Common myeloid progenitor, CD34-positive (primary cell): ENCODE data around the gene TMOD2.

Experiments used
- CTCF ChIA-PET: fragments of 350-600 bp; sonication (Branson Sonifier 250); formaldehyde crosslinking; loops from one replicate; lab custom pipeline; 2021; ENCODE audit warnings: antibody characterized with exemption; lab: Charles Lee
- POLR2A ChIA-PET: fragments of 350-600 bp; sonication (Branson Sonifier 250); formaldehyde crosslinking; loops from one replicate; lab custom pipeline; 2021; ENCODE audit warnings: antibody characterized with exemption; lab: Charles Lee
- DNase-seq, 3 donors: peaks; one replicate each; pipeline versions ENCODE4 v3.0.0 to v3.0.0-alpha.2; 2013
- H3K27ac ChIP-seq, 2 experiments: 1 replicate in 1 of 2; 2 replicates in 1 of 2; pipeline ENCODE4 v1.7.0; 2013; ENCODE audit warnings: inconsistent platforms in 2 of 2, low read length in 2 of 2, mild to moderate bottlenecking in 2 of 2, low read depth in 1 of 2, moderate library complexity in 1 of 2; ENCODE audit not compliant: severe bottlenecking in 2 of 2, insufficient read depth in 1 of 2, poor library complexity in 1 of 2
- H3K27me3 ChIP-seq, 5 experiments: replicated peaks in 2 of 5; 1 replicate in 3 of 5; 2 replicates in 2 of 5; pipeline versions ENCODE4 v1.6.1 to v1.7.0; 2013; ENCODE audit warnings: low read length in 4 of 5, mild to moderate bottlenecking in 2 of 5, moderate library complexity in 2 of 5, inconsistent platforms in 1 of 5; ENCODE audit not compliant: insufficient read depth in 5 of 5, control insufficient read depth in 4 of 5
- H3K36me3 ChIP-seq, 4 experiments: 1 replicate in 2 of 4; 2 replicates in 2 of 4; pipeline versions ENCODE4 v1.6.1 to v1.7.0; 2013; ENCODE audit warnings: low read length in 3 of 4, control low read depth in 1 of 4, mild to moderate bottlenecking in 1 of 4; ENCODE audit not compliant: control insufficient read depth in 4 of 4, insufficient read depth in 4 of 4
- H3K4me1 ChIP-seq, 4 experiments: 1 replicate in 3 of 4; 2 replicates in 1 of 4; pipeline versions ENCODE4 v1.6.1 to v1.7.1; 2013; ENCODE audit warnings: low read length in 3 of 4, mild to moderate bottlenecking in 3 of 4, control low read depth in 1 of 4, inconsistent platforms in 1 of 4, moderate library complexity in 1 of 4; ENCODE audit not compliant: control insufficient read depth in 4 of 4, insufficient read depth in 4 of 4; ENCODE audit errors: control extremely low read depth in 1 of 4
- H3K4me3 ChIP-seq, 7 experiments: 1 replicate in 4 of 7; 2 replicates in 3 of 7; pipeline versions ENCODE4 v1.5.1 to v1.7.0; 2013; ENCODE audit warnings: mild to moderate bottlenecking in 7 of 7, low read length in 6 of 7, moderate library complexity in 6 of 7, inconsistent platforms in 2 of 7, low read depth in 2 of 7, control low read depth in 1 of 7; ENCODE audit not compliant: insufficient read depth in 4 of 7, control insufficient read depth in 1 of 7; ENCODE audit errors: extremely low read depth in 1 of 7
- H3K9me3 ChIP-seq, 5 experiments: 1 replicate in 4 of 5; 2 replicates in 1 of 5; pipeline versions ENCODE4 v1.6.1 to v1.7.1; 2013; ENCODE audit warnings: low read length in 4 of 5, mild to moderate bottlenecking in 2 of 5, inconsistent platforms in 1 of 5, low read depth in 1 of 5, moderate library complexity in 1 of 5; ENCODE audit not compliant: control insufficient read depth in 4 of 5, insufficient read depth in 2 of 5; ENCODE audit errors: control extremely low read depth in 1 of 5
- WGBS: methylation state at CpG from one replicate; pipeline ENCODE4 v1.1.5; 2013; ENCODE audit not compliant: insufficient coverage; 5-methylcytosine and 5-hydroxymethylcytosine counted together

Gene TMOD2

GRCh38 chr15:51775967-51776816 is 24.8 kb downstream of the TMOD2 start:
- Histone ChIP-seq H3K36me3 (peaks cover 3 to 22% (median 9%) of the 10 kb centered on the region in 4 experiments), H3K4me1 (no peaks in the 10 kb centered on the region), H3K4me3 (no peak overlapping the region), H3K9me3 (no peaks in the 10 kb centered on the region), H3K27ac (no peak overlapping the region), H3K27me3 (no peaks in the 10 kb centered on the region)
- 72% methylated on average over 8 of the region's 11 CpGs for WGBS
- CTCF ChIA-PET = interaction anchor here (0.6 to 8.5 kb wide), 44 partner anchors 8 to 241 kb away, joined by 3 to 134 read pairs (median 5); partner anchors contain the start of genes DMXL2, LYSMD2 and SCG3
- POLR2A ChIA-PET = interaction anchor here (2.1 kb wide), 1 partner anchor 126 kb away, joined by 10 read pairs; no protein-coding TSS in a partner anchor
- DNase-seq = peak; percentile 52 to 70 (median 65)

- H3K4me3 ChIP-seq = no peak overlapping the region
- peaks cover 3 to 25% (median 10%) of the 10 kb centered on the region in 4 experiments for H3K36me3 ChIP-seq
- H3K4me1 ChIP-seq = no peaks in the 10 kb centered on the region
- WGBS = 17% methylated on average over 2 of the region's 6 CpGs
- no peak overlapping the region for H3K27ac ChIP-seq
- H3K27me3 ChIP-seq = no peaks in the 10 kb centered on the region
- H3K9me3 ChIP-seq = no peaks in the 10 kb centered on the region
- CTCF ChIA-PET = interaction anchor here (0.6 to 8.5 kb wide), 40 partner anchors 9 to 242 kb away, joined by 3 to 134 read pairs (median 6); partner anchors contain the start of genes DMXL2, LYSMD2 and SCG3
- DNase-seq = peak; percentile 79 to 90 (median 85)
- POLR2A ChIA-PET = interaction anchor here (0.6 to 2.1 kb wide), 2 partner anchors 127 kb away, joined by 3 to 10 read pairs; no protein-coding TSS in a partner anchor
Observed at GRCh38 chr15:51776952-51777569, 25.7 kb downstream of the TMOD2 start.

- no peak overlapping the region for H3K4me3 ChIP-seq
- no peak overlapping the region for H3K27ac ChIP-seq
- no peak for DNase-seq
- CTCF ChIA-PET = interaction anchor here (1.6 kb wide), 1 partner anchor 131 kb away, joined by 11 read pairs; no protein-coding TSS in a partner anchor
- POLR2A ChIA-PET = interaction anchor here (0.5 to 0.6 kb wide), 2 partner anchors 123 to 130 kb away, joined by 5 read pairs; no protein-coding TSS in a partner anchor
- peaks cover 0 to 6% (median 4%) of the 10 kb centered on the region in 5 experiments for H3K9me3 ChIP-seq
- no peaks in the 10 kb centered on the region for H3K4me1 ChIP-seq
- peaks cover 0 to 25% (median 13%) of the 10 kb centered on the region in 4 experiments for H3K36me3 ChIP-seq
- 100% methylated on average over 1 of the region's 1 CpG for WGBS
- no peaks in the 10 kb centered on the region for H3K27me3 ChIP-seq
Observed at GRCh38 chr15:51780636-51781035, 29.2 kb downstream of the TMOD2 start.

- DNase-seq = peak in 1 of 3 donors; percentile 11
- Histone ChIP-seq H3K4me1 (no peaks in the 10 kb centered on the region), H3K27ac (no peak overlapping the region), H3K4me3 (no peak overlapping the region), H3K27me3 (no peaks in the 10 kb centered on the region), H3K9me3 (peaks cover 0 to 6% (median 4%) of the 10 kb centered on the region in 5 experiments), H3K36me3 (peaks cover 0 to 27% (median 19%) of the 10 kb centered on the region in 4 experiments)
- POLR2A ChIA-PET = no interaction called here
- 40% methylated on average over 1 of the region's 2 CpGs for WGBS
- CTCF ChIA-PET = no interaction called here
Observed at GRCh38 chr15:51781506-51781905, 30.1 kb downstream of the TMOD2 start.

GRCh38 chr15:51782357-51782896 is 31.0 kb downstream of the TMOD2 start:
- 91% methylated on average over 3 of the region's 7 CpGs for WGBS
- Histone ChIP-seq H3K4me1 (no peaks in the 10 kb centered on the region), H3K27ac (no peak overlapping the region), H3K9me3 (peaks cover 1 to 6% (median 4%) of the 10 kb centered on the region in 5 experiments), H3K36me3 (peaks cover 0 to 36% (median 23%) of the 10 kb centered on the region in 4 experiments), H3K4me3 (no peak overlapping the region), H3K27me3 (no peaks in the 10 kb centered on the region)
- peak in 2 of 3 donors; percentile 31 to 40 for DNase-seq
- POLR2A ChIA-PET = no interaction called here
- CTCF ChIA-PET = interaction anchor here (1.8 kb wide), 1 partner anchor 132 kb away, joined by 5 read pairs; no protein-coding TSS in a partner anchor

- DNase-seq = no peak
- no peaks in the 10 kb centered on the region for H3K27me3 ChIP-seq
- peaks cover 0 to 41% (median 25%) of the 10 kb centered on the region in 4 experiments for H3K36me3 ChIP-seq
- H3K4me3 ChIP-seq = no peak overlapping the region
- no peak overlapping the region for H3K27ac ChIP-seq
- POLR2A ChIA-PET = interaction anchor here (0.6 kb wide), 1 partner anchor 166 kb away, joined by 4 read pairs; no protein-coding TSS in a partner anchor
- CTCF ChIA-PET = interaction anchor here (0.6 to 1.8 kb wide), 2 partner anchors 8 to 134 kb away, joined by 3 to 5 read pairs; no protein-coding TSS in a partner anchor
- H3K9me3 ChIP-seq = peaks cover 1 to 6% (median 5%) of the 10 kb centered on the region in 5 experiments
- 100% methylated on average over 1 of the region's 3 CpGs for WGBS
- no peaks in the 10 kb centered on the region for H3K4me1 ChIP-seq
Observed at GRCh38 chr15:51783967-51784366, 32.6 kb downstream of the TMOD2 start.
